ENCODE data around the gene CALML6.

CALML6 gene

DNA sequence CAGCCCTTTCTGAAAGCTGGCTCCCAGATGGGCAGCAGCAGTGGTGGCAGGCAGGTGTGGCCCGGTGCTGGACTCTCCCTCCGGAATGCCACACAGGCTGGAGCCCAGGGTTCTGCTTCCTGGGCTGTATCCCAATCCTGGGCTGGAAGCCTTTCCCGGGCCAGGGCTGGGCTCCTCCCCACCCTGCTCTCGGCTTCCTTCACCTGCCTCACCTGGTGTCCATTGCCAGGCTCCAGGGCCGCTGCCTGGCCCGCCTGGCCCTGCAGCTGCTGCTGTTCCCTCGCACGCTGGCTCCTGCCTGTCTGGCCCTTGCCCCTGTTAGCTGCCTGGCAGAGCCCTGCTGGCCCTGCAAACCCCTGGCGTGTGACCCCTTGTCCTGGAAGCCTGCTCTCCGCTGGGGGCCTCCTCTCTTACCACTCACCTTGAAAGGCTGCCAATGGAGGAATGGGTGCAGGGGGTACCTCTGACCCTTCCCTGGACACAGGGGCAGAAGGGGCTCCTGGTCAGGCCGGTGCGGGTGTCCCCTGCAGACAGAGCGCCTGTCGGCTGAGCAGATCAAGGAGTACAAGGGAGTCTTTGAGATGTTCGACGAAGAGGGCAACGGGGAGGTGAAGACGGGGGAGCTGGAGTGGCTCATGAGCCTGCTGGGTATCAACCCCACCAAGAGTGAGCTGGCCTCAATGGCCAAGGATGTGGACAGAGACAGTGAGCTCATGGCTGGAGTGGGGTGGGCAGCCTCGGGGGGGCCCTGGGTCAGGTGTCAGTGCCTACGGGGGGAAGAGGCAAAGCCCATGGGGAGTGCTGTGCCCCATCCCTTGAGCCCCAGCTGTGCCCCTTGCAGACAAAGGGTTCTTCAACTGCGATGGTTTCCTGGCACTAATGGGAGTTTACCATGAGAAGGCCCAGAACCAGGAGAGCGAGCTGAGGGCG lies 1.1 kb downstream of the CALML6 start:
- TF ChIP-seq, protein P1, sequence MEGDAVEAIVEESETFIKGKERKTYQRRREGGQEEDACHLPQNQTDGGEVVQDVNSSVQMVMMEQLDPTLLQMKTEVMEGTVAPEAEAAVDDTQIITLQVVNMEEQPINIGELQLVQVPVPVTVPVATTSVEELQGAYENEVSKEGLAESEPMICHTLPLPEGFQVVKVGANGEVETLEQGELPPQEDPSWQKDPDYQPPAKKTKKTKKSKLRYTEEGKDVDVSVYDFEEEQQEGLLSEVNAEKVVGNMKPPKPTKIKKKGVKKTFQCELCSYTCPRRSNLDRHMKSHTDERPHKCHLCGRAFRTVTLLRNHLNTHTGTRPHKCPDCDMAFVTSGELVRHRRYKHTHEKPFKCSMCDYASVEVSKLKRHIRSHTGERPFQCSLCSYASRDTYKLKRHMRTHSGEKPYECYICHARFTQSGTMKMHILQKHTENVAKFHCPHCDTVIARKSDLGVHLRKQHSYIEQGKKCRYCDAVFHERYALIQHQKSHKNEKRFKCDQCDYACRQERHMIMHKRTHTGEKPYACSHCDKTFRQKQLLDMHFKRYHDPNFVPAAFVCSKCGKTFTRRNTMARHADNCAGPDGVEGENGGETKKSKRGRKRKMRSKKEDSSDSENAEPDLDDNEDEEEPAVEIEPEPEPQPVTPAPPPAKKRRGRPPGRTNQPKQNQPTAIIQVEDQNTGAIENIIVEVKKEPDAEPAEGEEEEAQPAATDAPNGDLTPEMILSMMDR (IDR thresholded peaks at IDR 0.05; ENCODE audit: low read depth, low read length) = no peak
- DNase-seq (ENCODE audit: extremely low read depth, low read depth) = no peak

DNA sequence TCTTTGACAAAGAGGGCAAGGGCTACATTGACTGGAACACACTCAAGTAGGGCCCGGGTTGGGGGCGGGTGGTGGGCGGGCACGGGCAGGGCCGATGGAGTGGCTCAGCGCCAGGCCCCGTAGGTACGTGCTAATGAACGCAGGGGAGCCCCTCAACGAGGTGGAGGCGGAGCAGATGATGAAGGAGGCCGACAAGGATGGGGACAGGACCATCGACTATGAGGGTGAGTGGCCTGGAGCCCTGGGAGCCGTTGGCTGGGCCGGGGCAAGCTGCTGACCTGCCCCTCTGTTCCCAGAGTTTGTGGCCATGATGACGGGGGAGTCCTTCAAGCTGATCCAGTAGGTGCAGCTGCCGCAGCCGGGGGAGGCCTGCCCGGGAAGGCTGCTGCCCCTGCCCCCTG lies 1.8 kb downstream of the CALML6 start:
- no peak for DNase-seq (ENCODE audit: extremely low read depth, low read depth)
- TF ChIP-seq, protein P1 (IDR thresholded peaks at IDR 0.05; ENCODE audit: low read depth, low read length) = no peak

GRCh38 chr1:1917304-1917976 lies 2.4 kb downstream of the CALML6 start:
- TF ChIP-seq, protein P1 (IDR thresholded peaks at IDR 0.05; ENCODE audit: low read depth, low read length) = no peak
- no peak for DNase-seq (ENCODE audit: extremely low read depth, low read depth)

- TF ChIP-seq, protein P1 (IDR thresholded peaks at IDR 0.05; ENCODE audit: low read depth, low read length) = no peak
- DNase-seq (ENCODE audit: extremely low read depth, low read depth) = no peak
Measured at GRCh38 chr1:1917995-1918900, 3.2 kb downstream of the CALML6 start.

DNA sequence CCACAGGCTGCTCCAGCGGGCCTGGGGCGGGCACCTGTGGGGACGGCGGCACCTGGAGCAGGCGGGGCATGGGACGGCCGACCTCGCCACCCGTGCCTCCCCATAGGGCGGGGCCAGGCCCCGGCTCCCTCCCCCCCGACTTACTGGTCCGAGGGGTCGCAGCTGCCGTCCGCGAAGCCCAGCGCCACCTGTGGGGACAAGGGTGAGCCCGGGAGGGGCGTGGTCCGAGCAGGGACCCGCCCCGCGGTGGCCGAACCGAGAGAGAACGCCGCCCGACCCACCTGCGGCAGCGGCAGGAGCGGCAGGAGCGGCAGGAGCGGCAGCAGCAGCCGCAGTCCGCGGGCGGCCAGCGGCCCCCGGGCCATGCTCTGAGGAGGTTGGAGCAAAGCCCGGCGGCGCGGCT lies 3.8 kb downstream of the CALML6 start, which contains the start of gene TMEM52:
TSS of gene TMEM52 (minus strand) at position 379 of the 403 bp plus-strand sequence. CDS start at position 365, 14 bp downstream.
- TF ChIP-seq, protein P1 (IDR thresholded peaks at IDR 0.05; ENCODE audit: low read depth, low read length) = no peak
- no peak for DNase-seq (ENCODE audit: extremely low read depth, low read depth)

DNA sequence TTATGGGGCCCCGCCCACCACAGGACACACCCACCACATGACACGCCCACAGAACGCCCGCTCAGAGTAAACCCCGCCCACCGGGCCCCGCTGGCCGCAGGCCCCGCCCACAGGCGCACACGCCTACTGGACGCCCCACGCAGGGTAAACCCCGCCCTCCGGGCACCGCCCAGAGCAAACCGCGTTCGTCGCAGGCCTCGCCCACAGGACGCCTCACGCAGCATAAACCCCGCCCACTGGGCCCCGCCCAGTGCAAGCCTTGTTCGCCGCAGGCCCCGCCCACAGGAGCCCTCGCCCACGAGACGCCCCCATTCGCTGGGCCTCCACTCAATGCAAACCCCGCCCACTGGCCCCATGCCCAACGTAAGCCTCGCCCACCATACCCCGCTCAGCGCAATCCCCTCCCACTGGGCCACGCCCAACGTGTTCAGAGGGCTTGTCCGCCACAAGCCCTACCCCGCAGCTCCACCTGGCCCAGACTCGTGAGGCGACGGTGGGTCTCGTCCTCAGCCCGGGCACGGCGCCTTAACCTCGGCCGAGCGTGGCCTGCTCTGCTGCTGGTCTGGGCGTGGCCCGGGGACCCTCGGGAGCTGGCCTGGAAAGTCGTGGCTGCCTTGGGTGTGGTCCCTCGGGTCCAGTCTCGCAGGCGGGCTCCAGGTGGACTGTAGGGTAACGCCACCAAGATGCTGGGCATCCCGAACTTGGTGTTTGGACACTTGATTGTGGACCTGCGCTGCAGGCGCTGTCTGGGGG lies 4.4 kb downstream of the CALML6 start:
- peak; percentile 90 for DNase-seq (ENCODE audit: extremely low read depth, low read depth)
- TF ChIP-seq, protein P1 (IDR thresholded peaks at IDR 0.05; ENCODE audit: low read depth, low read length) = no peak
